HFFc6 (cell line): ENCODE data around the gene ETNK2. TPM values are rescaled to one million over a fixed set of nuclear protein-coding genes. Genes with fewer than 3 reads are reported as not detected.

Experiments used
- DNase-seq: peaks from one replicate; pipeline ENCODE4 v3.0.0-alpha.2; 2018
- H3K27ac Mint-ChIP-seq: 2 replicates; pipeline ENCODE4 v1.8.0; 2020; ENCODE audit warnings: mild to moderate bottlenecking, mixed read lengths
- H3K27me3 Mint-ChIP-seq: 2 replicates; pipeline ENCODE4 v1.8.0; 2021; ENCODE audit warnings: mild to moderate bottlenecking, moderate library complexity, mixed read lengths; ENCODE audit not compliant: insufficient read depth
- H3K36me3 Mint-ChIP-seq: 2 replicates; pipeline ENCODE4 v1.8.0; 2021; ENCODE audit warnings: low read depth, mixed read lengths
- H3K4me1 Mint-ChIP-seq: 2 replicates; pipeline ENCODE4 v1.8.0; 2020; ENCODE audit warnings: low read depth, mixed read lengths
- H3K4me3 Mint-ChIP-seq: 2 replicates; pipeline ENCODE4 v1.8.0; 2020; ENCODE audit warnings: mild to moderate bottlenecking, moderate library complexity, mixed read lengths
- H3K9me3 Mint-ChIP-seq: 2 replicates; pipeline ENCODE4 v1.8.0; 2020; ENCODE audit warnings: mild to moderate bottlenecking, mixed read lengths
- CTCF ChIP-seq: fragments of 200-600 bp; sonication (generic); IDR thresholded peaks from 2 replicates; pipeline ENCODE4 v1.5.0; 2021; ENCODE audit warnings: antibody characterized with exemption, mild to moderate bottlenecking
- total RNA-seq, 6 experiments: library from RNA; stranded (reverse); fragmentation: NEBNext Ultra II Directional; extraction: Animal tissue kit (Norgen Biotek cat#: 25700); gene quantifications; 2 replicates in 1 of 6; 3 replicates in 5 of 6; pipeline ENCODE4 v1.2.3, GENCODE V29; 2021

ETNK2 gene
- total RNA-seq, 6 experiments from 2014 or later: 3.1 to 6.3 (median 3.9) TPM

GRCh38 chr1:204096931-204097330 is 54.9 kb downstream of the ETNK2 start:
- no peak for TF ChIP-seq CTCF
- Mint-ChIP-seq H3K4me3 (no peak overlapping the region), H3K27ac (no peak overlapping the region), H3K27me3 (no peaks in the 10 kb centered on the region; the same call in 1 of the 2 replicates), H3K36me3 (no peaks in the 10 kb centered on the region), H3K9me3 (no peaks in the 10 kb centered on the region), H3K4me1 (peaks cover 10% of the 10 kb centered on the region; the same call in 1 of the 2 replicates)
- no peak for DNase-seq

- Mint-ChIP-seq H3K4me1 (peaks cover 10% of the 10 kb centered on the region; the same call in 1 of the 2 replicates), H3K27ac (no peak overlapping the region), H3K27me3 (no peaks in the 10 kb centered on the region; the same call in 1 of the 2 replicates), H3K36me3 (no peaks in the 10 kb centered on the region), H3K9me3 (no peaks in the 10 kb centered on the region), H3K4me3 (no peak overlapping the region)
- no peak for DNase-seq
- no peak for TF ChIP-seq CTCF
Measured at GRCh38 chr1:204094856-204095634, 56.8 kb downstream of the ETNK2 start.

- no peaks in the 10 kb centered on the region for H3K36me3 Mint-ChIP-seq
- H3K9me3 Mint-ChIP-seq: no peaks in the 10 kb centered on the region
- DNase-seq: no peak
- H3K27me3 Mint-ChIP-seq: no peaks in the 10 kb centered on the region; the same call in 1 of the 2 replicates
- no peak overlapping the region for H3K4me3 Mint-ChIP-seq
- no peak for TF ChIP-seq CTCF
- H3K4me1 Mint-ChIP-seq: peaks cover 16% of the 10 kb centered on the region
- H3K27ac Mint-ChIP-seq: no peak overlapping the region
Measured at GRCh38 chr1:204094313-204094729, 57.5 kb downstream of the ETNK2 start.

- no peaks in the 10 kb centered on the region; the same call in 1 of the 2 replicates for H3K27me3 Mint-ChIP-seq
- H3K36me3 Mint-ChIP-seq: no peaks in the 10 kb centered on the region
- H3K27ac Mint-ChIP-seq: no peak overlapping the region
- H3K4me3 Mint-ChIP-seq: no peak overlapping the region
- H3K9me3 Mint-ChIP-seq: no peaks in the 10 kb centered on the region
- no peak for DNase-seq
- H3K4me1 Mint-ChIP-seq: peaks cover 22% of the 10 kb centered on the region
- no peak for TF ChIP-seq CTCF
Measured at GRCh38 chr1:204093781-204094180, 58.1 kb downstream of the ETNK2 start.

DNA sequence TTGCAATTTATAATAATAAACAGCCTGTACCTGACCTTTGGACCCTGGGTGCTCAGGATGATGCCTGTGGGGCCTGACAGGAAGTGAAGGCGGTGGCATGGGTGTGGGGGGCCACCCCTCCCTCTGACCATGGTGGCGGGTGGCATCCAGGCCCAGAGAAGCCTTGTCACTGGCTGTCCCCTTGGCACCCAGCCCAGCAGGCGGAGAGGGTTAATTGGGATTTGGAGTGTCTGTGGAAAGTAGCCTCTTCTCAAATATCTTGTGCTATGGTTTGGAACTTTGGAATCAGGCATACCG is 58.5 kb downstream of the ETNK2 start:
- no peak for DNase-seq
- peaks cover 26% of the 10 kb centered on the region for H3K4me1 Mint-ChIP-seq
- no peak overlapping the region for H3K4me3 Mint-ChIP-seq
- no peak for TF ChIP-seq CTCF
- no peaks in the 10 kb centered on the region for H3K9me3 Mint-ChIP-seq
- no peak overlapping the region for H3K27ac Mint-ChIP-seq
- H3K36me3 Mint-ChIP-seq: no peaks in the 10 kb centered on the region
- no peaks in the 10 kb centered on the region; the same call in 1 of the 2 replicates for H3K27me3 Mint-ChIP-seq
